ENCODE measurements around the gene GPR155.

GRCh38 chr2:174400853-174401252 is 86.0 kb downstream of the GPR155 start:
- TF ChIP-seq POLR2A (IDR thresholded peaks at IDR 0.05; ENCODE audit: low read depth, low read length) (no peak), POLR2AphosphoS5 (IDR thresholded peaks at IDR 0.05; ENCODE audit: low read depth, low read length) (no peak), PAX5 (IDR thresholded peaks at IDR 0.05; ENCODE audit: insufficient read depth, low read length, severe bottlenecking) (no peak), TAF1 (IDR thresholded peaks at IDR 0.05; ENCODE audit: low read depth, low read length) (no peak), SPI1 (IDR thresholded peaks at IDR 0.05; ENCODE audit: low read depth, low read length) (no peak), POU2F2 (IDR thresholded peaks at IDR 0.05; ENCODE audit: low read depth, low read length) (no peak)
